NCI-H1694 (cell line): ENCODE data around the gene PHF21B.

ENCODE experiments used
- DNase-seq: peaks from one replicate; lab custom pipeline; 2025; lab: John Stamatoyannopoulos, UW

PHF21B gene

GRCh38 chr22:44990328-44990727 lies 19.5 kb downstream of the PHF21B start:
- DNase-seq = no peak

GRCh38 chr22:44988671-44989070 lies 21.1 kb downstream of the PHF21B start:
- DNase-seq = no peak

- no peak for DNase-seq
Measured at GRCh38 chr22:44986926-44987325, 22.9 kb downstream of the PHF21B start.

- no peak for DNase-seq
Measured at GRCh38 chr22:44985906-44986527, 23.8 kb downstream of the PHF21B start.

GRCh38 chr22:44983878-44984482 lies 25.8 kb downstream of the PHF21B start:
- no peak for DNase-seq

- DNase-seq = no peak
Measured at GRCh38 chr22:44982445-44982844, 27.4 kb downstream of the PHF21B start.

GRCh38 chr22:44981857-44982256 lies 27.9 kb downstream of the PHF21B start:
- DNase-seq = no peak

- DNase-seq = no peak
Measured at GRCh38 chr22:44979154-44979553, 30.7 kb downstream of the PHF21B start.

GRCh38 chr22:44975427-44976262 lies 34.2 kb downstream of the PHF21B start:
- peak; percentile 25 for DNase-seq

- no peak for DNase-seq
Measured at GRCh38 chr22:44974454-44974853, 35.4 kb downstream of the PHF21B start.

GRCh38 chr22:44973829-44974228 lies 36.0 kb downstream of the PHF21B start:
- no peak for DNase-seq

- no peak for DNase-seq
Measured at GRCh38 chr22:44972363-44973083, 37.3 kb downstream of the PHF21B start.

GRCh38 chr22:44971651-44972362 lies 38.0 kb downstream of the PHF21B start:
- DNase-seq = no peak

GRCh38 chr22:44970291-44970690 lies 39.5 kb downstream of the PHF21B start:
- no peak for DNase-seq

- no peak for DNase-seq
Measured at GRCh38 chr22:44969817-44970216, 40.0 kb downstream of the PHF21B start.

- DNase-seq = no peak
Measured at GRCh38 chr22:44968736-44969135, 41.1 kb downstream of the PHF21B start.

- no peak for DNase-seq
Measured at GRCh38 chr22:44965171-44965570, 44.6 kb downstream of the PHF21B start.

GRCh38 chr22:44964722-44965078 lies 45.1 kb downstream of the PHF21B start:
- DNase-seq = no peak

- no peak for DNase-seq
Measured at GRCh38 chr22:44963832-44964721, 45.7 kb downstream of the PHF21B start.

GRCh38 chr22:44962741-44963454 lies 46.9 kb downstream of the PHF21B start:
- no peak for DNase-seq
